Vein endothelial cell (primary cell): Measurements from ENCODE around the gene TMEM19. TPM values are rescaled to one million over a fixed set of nuclear protein-coding genes. Genes with fewer than 3 reads are reported as not detected.

Experiments
- small RNA-seq: library from RNA; depleted of rRNA; stranded (forward); fragments of <200 nt; gene quantifications from one replicate; pipeline ENCODE3, GENCODE V24; 2012
- total RNA-seq: library from RNA; depleted of rRNA; stranded (reverse); fragments of >200 nt; gene quantifications from 2 replicates; pipeline ENCODE4 v1.2.3, GENCODE V29; 2012

TMEM19 gene
- 22.5 and 33.3 TPM in 2 replicates for total RNA-seq

DNA sequence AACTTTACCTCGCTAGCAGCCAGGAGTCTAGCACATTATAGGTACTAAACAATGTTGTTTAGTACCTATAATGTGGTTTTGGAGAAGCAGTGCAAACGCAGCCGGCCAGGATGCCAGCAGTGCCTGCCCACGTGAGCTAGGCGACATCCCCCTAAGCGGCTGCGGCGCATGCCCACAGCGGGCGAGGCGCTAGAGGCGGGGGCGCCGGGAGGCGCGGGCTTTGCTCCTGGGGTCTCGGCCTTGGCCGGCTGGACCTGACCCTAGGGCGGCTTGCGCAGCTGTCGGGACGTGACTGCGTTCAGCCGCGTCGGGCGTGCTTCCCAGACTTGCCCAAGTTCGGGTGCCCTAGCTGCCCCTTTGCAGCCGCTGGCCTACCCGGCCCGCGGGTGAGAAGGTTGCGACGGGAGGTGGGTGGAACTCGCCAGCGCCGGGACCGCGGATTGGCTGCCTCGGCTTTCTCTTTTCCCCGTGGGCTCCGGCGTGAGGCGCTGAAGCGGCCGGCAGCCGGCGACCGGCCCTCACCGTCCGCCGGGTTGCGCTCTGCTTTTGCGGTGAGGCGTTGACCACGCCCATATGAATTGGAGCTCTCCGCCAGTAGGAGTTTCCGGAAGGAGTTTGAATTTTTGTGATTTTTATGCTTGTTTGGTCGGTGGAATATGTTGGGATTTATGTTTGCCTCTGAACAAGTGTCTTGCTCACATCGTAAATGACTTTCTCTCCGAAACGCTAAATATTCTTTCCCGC lies at the start of gene TMEM19:
Gene TMEM19, plus strand, starts transcription at position 169 of the 744 bp plus-strand sequence. CDS start 599 bp downstream, outside the sequence.

GRCh38 chr12:71663561-71664410 lies 22.1 kb upstream of the TMEM19 start, which contains the start of the genes THAP2 and ZFC3H1:
TSS of gene THAP2 (plus strand) at chr12:71664301. CDS start at chr12:71664510, 209 bp downstream.
TSS of gene ZFC3H1 (minus strand) at chr12:71663848. CDS start at chr12:71663610, 238 bp downstream.

Small RNA genes lying within 50 kb of the gene (small RNA-seq; reads per million reads assigned to genes)
- gene RF00560, result not detected

Other genes with a start within 250 kb of the TMEM19 start
- gene LGR5, start 246.3 kb upstream of the TMEM19 start, total RNA-seq, result not detected in 2 replicates
- gene ZFC3H1, start 22.2 kb upstream of the TMEM19 start, total RNA-seq, result 32.3 and 36.5 TPM in 2 replicates
- 4.9 and 5.8 TPM in 2 replicates for gene THAP2, start 21.8 kb upstream of the TMEM19 start, total RNA-seq
- gene RAB21, start 68.8 kb downstream of the TMEM19 start, total RNA-seq, result 12.4 and 35.9 TPM in 2 replicates
- gene TBC1D15, start 153.7 kb downstream of the TMEM19 start, total RNA-seq, result 12.4 and 16.1 TPM in 2 replicates